ENCODE results near the gene PAK4.

DNA sequence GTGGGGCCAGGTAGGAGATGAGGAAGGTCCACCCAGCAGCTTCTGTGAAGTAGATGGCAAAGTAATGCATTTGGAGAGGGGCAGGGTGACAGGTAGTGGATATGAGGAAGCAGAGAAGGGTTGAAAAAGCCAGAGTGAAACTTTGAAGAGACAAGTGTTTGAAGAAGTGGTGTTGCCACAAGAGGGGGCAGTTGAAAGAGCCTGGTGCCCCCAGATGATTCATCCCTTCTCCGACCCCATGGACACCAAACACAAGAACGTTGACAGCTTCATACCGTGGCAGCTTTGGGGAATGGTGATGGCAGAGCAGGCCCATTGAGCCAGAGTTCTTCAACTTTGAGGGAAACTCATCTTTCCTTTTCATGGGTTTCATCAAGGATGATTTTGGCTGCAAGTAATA, 99.3 kb downstream of the PAK4 start:
- TF ChIP-seq CTCF (IDR thresholded peaks at IDR 0.05) (no peak), ESRRA (CRISPR knock-in tag; IDR thresholded peaks at IDR 0.05; ENCODE audit: borderline replicate concordance) (no peak), SP1 (CRISPR knock-in tag; conservative IDR thresholded peaks at IDR 0.05) (no peak), MAX (CRISPR knock-in tag; IDR thresholded peaks at IDR 0.05) (no peak), NFE2L1 (CRISPR knock-in tag; IDR thresholded peaks at IDR 0.05) (no peak), ZNF263 (CRISPR knock-in tag; IDR thresholded peaks at IDR 0.05; ENCODE audit: low read depth) (no peak)
- TF ChIP-seq, protein P1, sequence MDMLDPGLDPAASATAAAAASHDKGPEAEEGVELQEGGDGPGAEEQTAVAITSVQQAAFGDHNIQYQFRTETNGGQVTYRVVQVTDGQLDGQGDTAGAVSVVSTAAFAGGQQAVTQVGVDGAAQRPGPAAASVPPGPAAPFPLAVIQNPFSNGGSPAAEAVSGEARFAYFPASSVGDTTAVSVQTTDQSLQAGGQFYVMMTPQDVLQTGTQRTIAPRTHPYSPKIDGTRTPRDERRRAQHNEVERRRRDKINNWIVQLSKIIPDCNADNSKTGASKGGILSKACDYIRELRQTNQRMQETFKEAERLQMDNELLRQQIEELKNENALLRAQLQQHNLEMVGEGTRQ (CRISPR knock-in tag; IDR thresholded peaks at IDR 0.05): no peak
- TF ChIP-seq, protein P2, sequence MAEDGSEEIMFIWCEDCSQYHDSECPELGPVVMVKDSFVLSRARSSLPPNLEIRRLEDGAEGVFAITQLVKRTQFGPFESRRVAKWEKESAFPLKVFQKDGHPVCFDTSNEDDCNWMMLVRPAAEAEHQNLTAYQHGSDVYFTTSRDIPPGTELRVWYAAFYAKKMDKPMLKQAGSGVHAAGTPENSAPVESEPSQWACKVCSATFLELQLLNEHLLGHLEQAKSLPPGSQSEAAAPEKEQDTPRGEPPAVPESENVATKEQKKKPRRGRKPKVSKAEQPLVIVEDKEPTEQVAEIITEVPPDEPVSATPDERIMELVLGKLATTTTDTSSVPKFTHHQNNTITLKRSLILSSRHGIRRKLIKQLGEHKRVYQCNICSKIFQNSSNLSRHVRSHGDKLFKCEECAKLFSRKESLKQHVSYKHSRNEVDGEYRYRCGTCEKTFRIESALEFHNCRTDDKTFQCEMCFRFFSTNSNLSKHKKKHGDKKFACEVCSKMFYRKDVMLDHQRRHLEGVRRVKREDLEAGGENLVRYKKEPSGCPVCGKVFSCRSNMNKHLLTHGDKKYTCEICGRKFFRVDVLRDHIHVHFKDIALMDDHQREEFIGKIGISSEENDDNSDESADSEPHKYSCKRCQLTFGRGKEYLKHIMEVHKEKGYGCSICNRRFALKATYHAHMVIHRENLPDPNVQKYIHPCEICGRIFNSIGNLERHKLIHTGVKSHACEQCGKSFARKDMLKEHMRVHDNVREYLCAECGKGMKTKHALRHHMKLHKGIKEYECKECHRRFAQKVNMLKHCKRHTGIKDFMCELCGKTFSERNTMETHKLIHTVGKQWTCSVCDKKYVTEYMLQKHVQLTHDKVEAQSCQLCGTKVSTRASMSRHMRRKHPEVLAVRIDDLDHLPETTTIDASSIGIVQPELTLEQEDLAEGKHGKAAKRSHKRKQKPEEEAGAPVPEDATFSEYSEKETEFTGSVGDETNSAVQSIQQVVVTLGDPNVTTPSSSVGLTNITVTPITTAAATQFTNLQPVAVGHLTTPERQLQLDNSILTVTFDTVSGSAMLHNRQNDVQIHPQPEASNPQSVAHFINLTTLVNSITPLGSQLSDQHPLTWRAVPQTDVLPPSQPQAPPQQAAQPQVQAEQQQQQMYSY (CRISPR knock-in tag; IDR thresholded peaks at IDR 0.05): no peak
- TF ChIP-seq, protein P3, sequence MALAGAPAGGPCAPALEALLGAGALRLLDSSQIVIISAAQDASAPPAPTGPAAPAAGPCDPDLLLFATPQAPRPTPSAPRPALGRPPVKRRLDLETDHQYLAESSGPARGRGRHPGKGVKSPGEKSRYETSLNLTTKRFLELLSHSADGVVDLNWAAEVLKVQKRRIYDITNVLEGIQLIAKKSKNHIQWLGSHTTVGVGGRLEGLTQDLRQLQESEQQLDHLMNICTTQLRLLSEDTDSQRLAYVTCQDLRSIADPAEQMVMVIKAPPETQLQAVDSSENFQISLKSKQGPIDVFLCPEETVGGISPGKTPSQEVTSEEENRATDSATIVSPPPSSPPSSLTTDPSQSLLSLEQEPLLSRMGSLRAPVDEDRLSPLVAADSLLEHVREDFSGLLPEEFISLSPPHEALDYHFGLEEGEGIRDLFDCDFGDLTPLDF (CRISPR knock-in tag; IDR thresholded peaks at IDR 0.05): no peak
